ENCODE measurements around the gene DLGAP1.

- TF ChIP-seq CTCF (IDR thresholded peaks at IDR 0.05; ENCODE audit: low read depth, low read length) (no peak), EZH2phosphoT487 (IDR thresholded peaks at IDR 0.05; ENCODE audit: low read depth) (no peak)
Observed at GRCh38 chr18:4245456-4245855, 209.7 kb downstream of the DLGAP1 start.
